H1 (cell line): ENCODE measurements around the gene TMEM235. TPM values are rescaled to one million over a fixed set of nuclear protein-coding genes. Genes with fewer than 3 reads are reported as not detected.

ENCODE experiments used
- CEBPB ChIP-seq: IDR thresholded peaks from 2 replicates; pipeline ENCODE4 v1.6.1; 2012; ENCODE audit warnings: low read depth, low read length
- CHD2 ChIP-seq: IDR thresholded peaks from 2 replicates; pipeline ENCODE4 v1.6.1; 2012; ENCODE audit warnings: low read length, improper control_type of control experiment
- FOSL1 ChIP-seq: IDR thresholded peaks from 2 replicates; pipeline ENCODE4 v1.6.1; 2011; ENCODE audit warnings: mild to moderate bottlenecking, low read depth, low read length, moderate library complexity; ENCODE audit not compliant: insufficient read depth
- KDM5A ChIP-seq: fragments of 200-600 bp; IDR thresholded peaks from 2 replicates; pipeline ENCODE4 v1.7.1; 2012; ENCODE audit warnings: mild to moderate bottlenecking, low read length, inconsistent platforms, mixed read lengths
- RBBP5 ChIP-seq: IDR thresholded peaks from 2 replicates; pipeline ENCODE4 v1.7.1; 2012; ENCODE audit warnings: low read depth, mild to moderate bottlenecking, inconsistent platforms, low read length, moderate library complexity, borderline replicate concordance
- USF2 ChIP-seq: IDR thresholded peaks from 2 replicates; pipeline ENCODE4 v1.6.1; 2011; ENCODE audit warnings: low read length, improper control_type of control experiment
- polyA plus RNA-seq, 7 experiments: library from polyadenylated mRNA; depleted of rRNA in 3 of 7; stranded (reverse) in 5 of 7; unstranded in 2 of 7; fragments of >200 nt in 5 of 7; fragments of 200-250 nt in 2 of 7; gene quantifications; 1 replicate in 5 of 7; 2 replicates in 1 of 7; 4 replicates in 1 of 7; pipeline versions ENCODE4 v1.2.1 to v1.2.3, GENCODE V29; 2011 to 2013; ENCODE audit warnings: missing spikeins in 2 of 7, mixed read lengths in 2 of 7
- total RNA-seq: library from RNA; stranded (reverse); fragmentation: NEBNext Ultra II Directional; extraction: Animal tissue kit (Norgen Biotek cat#: 25700); gene quantifications from 2 replicates; pipeline ENCODE4 v1.2.1, GENCODE V29; 2021

The TMEM235 gene
- total and polyA plus RNA-seq, 2 of the 8 experiments (the other 6 are each of a cell fraction or from before 2014, with no cell fraction given) = 0.05 to 0.15 TPM

GRCh38 chr17:78255953-78256706 is 24.7 kb downstream of the TMEM235 start (continued):
- TF ChIP-seq USF2 (no peak), KDM5A (no peak), CHD2 (no peak), RBBP5 (no peak), CEBPB (no peak), FOSL1 (no peak)
- TF ChIP-seq, all 59 proteins: peak for 0
